WTC11 (cell line): ENCODE measurements around the gene SMOC1. TPM values are rescaled to one million over a fixed set of nuclear protein-coding genes. Genes with fewer than 3 reads are reported as not detected.

Experiments
- ATAC-seq: fragments of 200-7000 bp; cut with Tn5 transposase; 2 replicates; pipeline ENCODE4 v1.10.0; 2021; ENCODE audit warnings: mild to moderate bottlenecking, moderate library complexity
- CTCF ChIA-PET: fragments of 300-600 bp; sonication (Branson Sonifier 250); formaldehyde crosslinking; loops from one replicate; lab custom pipeline; 2021; ENCODE audit warnings: antibody characterized with exemption; lab: Charles Lee
- POLR2A ChIA-PET: fragments of 350-600 bp; sonication (Branson Sonifier 250); formaldehyde crosslinking; loops from one replicate; lab custom pipeline; 2021; ENCODE audit warnings: antibody characterized with exemption; lab: Charles Lee
- DNase-seq: peaks from one replicate; pipeline ENCODE4 v3.0.0; 2021; ENCODE audit warnings: low spot score
- H3K27ac Mint-ChIP-seq: 2 replicates; pipeline ENCODE4 v1.8.0; 2021; ENCODE audit warnings: mixed read lengths
- H3K27me3 Mint-ChIP-seq: 2 replicates; pipeline ENCODE4 v1.8.0; 2021; ENCODE audit warnings: low read depth, mild to moderate bottlenecking, moderate library complexity, mixed read lengths
- H3K36me3 Mint-ChIP-seq: 2 replicates; pipeline ENCODE4 v1.8.0; 2021; ENCODE audit warnings: mixed read lengths
- H3K4me1 Mint-ChIP-seq: 2 replicates; pipeline ENCODE4 v1.8.0; 2022; ENCODE audit warnings: mixed read lengths
- H3K4me3 Mint-ChIP-seq: 2 replicates; pipeline ENCODE4 v1.8.0; 2021; ENCODE audit warnings: mild to moderate bottlenecking, moderate library complexity, mixed read lengths
- H3K9me3 Mint-ChIP-seq: 2 replicates; pipeline ENCODE4 v1.8.0; 2021; ENCODE audit warnings: mixed read lengths
- GABPB1 ChIP-seq: sonication (generic); formaldehyde crosslinking; IDR thresholded peaks from 2 replicates; pipeline ENCODE4 v1.8.1; 2023; ENCODE audit warnings: mild to moderate bottlenecking, missing genetic modification reagents
- IRF2 ChIP-seq: sonication (generic); formaldehyde crosslinking; IDR thresholded peaks from 2 replicates; pipeline ENCODE4 v1.8.0; 2022; ENCODE audit warnings: low read depth, missing genetic modification reagents, borderline replicate concordance
- MYBL2 ChIP-seq: sonication (generic); formaldehyde crosslinking; IDR thresholded peaks from 2 replicates; pipeline ENCODE4 v1.8.1; 2023; ENCODE audit warnings: mild to moderate bottlenecking, moderate library complexity, missing genetic modification reagents
- RELA ChIP-seq: sonication (generic); formaldehyde crosslinking; IDR thresholded peaks from 2 replicates; pipeline ENCODE4 v1.8.1; 2022; ENCODE audit warnings: missing genetic modification reagents, mild to moderate bottlenecking, borderline replicate concordance
- RORB ChIP-seq: fragments of 250-450 bp; sonication (Bioruptor Pico); IDR thresholded peaks from 2 replicates; pipeline ENCODE4 v1.9.0; 2021; ENCODE audit warnings: mild to moderate bottlenecking
- SOX15 ChIP-seq: fragments of 250-450 bp; sonication (Bioruptor Pico); IDR thresholded peaks from 2 replicates; pipeline ENCODE4 v1.9.0; 2021; ENCODE audit warnings: mild to moderate bottlenecking
- ZBTB21 ChIP-seq: sonication (generic); formaldehyde crosslinking; IDR thresholded peaks from 2 replicates; pipeline ENCODE4 v1.8.1; 2023; ENCODE audit warnings: mild to moderate bottlenecking, missing genetic modification reagents, borderline replicate concordance
- ZBTB43 ChIP-seq: sonication (generic); formaldehyde crosslinking; IDR thresholded peaks from 2 replicates; pipeline ENCODE4 v1.8.1; 2023; ENCODE audit warnings: mild to moderate bottlenecking, missing genetic modification reagents
- ZNF425 ChIP-seq: fragments of 250-450 bp; sonication (Bioruptor Pico); conservative IDR thresholded peaks from 2 replicates; pipeline ENCODE4 v1.9.0; 2021; ENCODE audit warnings: mild to moderate bottlenecking
- total RNA-seq: library from RNA; stranded (reverse); gene quantifications from 3 replicates; pipeline ENCODE4 v1.2.3, GENCODE V29; 2021
- TF ChIP-seq, protein P1 (sequence below): fragments of 250-450 bp; sonication (Bioruptor Pico); IDR thresholded peaks from 2 replicates; pipeline ENCODE4 v1.9.0; 2021; ENCODE audit warnings: mild to moderate bottlenecking
- TF ChIP-seq, protein P2 (sequence below): sonication (generic); formaldehyde crosslinking; IDR thresholded peaks from 2 replicates; pipeline ENCODE4 v1.8.1; 2023; ENCODE audit warnings: mild to moderate bottlenecking, missing genetic modification reagents, moderate library complexity

The SMOC1 gene
- total RNA-seq, 1 experiment from 2014 or later = 1.1 TPM

GRCh38 chr14:69968132-69968531 is 88.9 kb downstream of the SMOC1 start (continued):
- no peak for TF ChIP-seq MYBL2

DNA sequence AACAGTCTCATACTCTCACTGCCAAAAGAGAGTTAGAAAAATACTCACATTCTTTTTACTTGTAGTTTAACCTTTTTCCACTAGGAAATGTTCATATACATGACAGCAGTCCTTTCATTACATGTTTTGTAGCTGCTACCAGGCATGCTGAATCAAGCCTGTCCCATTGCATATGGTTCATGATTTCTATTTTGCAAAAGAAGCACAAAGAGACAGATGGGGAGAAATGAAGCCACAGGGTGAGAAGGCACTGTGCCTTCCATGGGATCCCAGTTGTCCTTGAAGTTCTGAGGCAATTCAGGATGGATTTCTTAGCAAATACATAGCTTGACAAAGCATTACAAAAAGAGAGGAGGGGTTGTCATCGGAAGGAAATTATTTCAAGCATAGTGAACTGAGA is 89.5 kb downstream of the SMOC1 start:
- Mint-ChIP-seq H3K4me1 (peaks cover 10% of the 10 kb centered on the region; the same call in 1 of the 2 replicates), H3K27ac (no peak overlapping the region), H3K36me3 (no peaks in the 10 kb centered on the region), H3K9me3 (0 out of 2 replicates have a peak, but pooled peaks cover 4% of the 10 kb centered on the region), H3K27me3 (no peaks in the 10 kb centered on the region), H3K4me3 (no peak overlapping the region)
- ChIA-PET CTCF (interaction anchor here (1.3 to 1.9 kb wide), 2 partner anchors 14 to 60 kb away, joined by 3 to 5 read pairs; no protein-coding TSS in a partner anchor), POLR2A (no interaction called here)
- TF ChIP-seq RORB (no peak), ZBTB21 (CRISPR knock-in tag) (no peak), ZBTB43 (CRISPR knock-in tag) (no peak), RELA (no peak)
- TF ChIP-seq, protein P1, sequence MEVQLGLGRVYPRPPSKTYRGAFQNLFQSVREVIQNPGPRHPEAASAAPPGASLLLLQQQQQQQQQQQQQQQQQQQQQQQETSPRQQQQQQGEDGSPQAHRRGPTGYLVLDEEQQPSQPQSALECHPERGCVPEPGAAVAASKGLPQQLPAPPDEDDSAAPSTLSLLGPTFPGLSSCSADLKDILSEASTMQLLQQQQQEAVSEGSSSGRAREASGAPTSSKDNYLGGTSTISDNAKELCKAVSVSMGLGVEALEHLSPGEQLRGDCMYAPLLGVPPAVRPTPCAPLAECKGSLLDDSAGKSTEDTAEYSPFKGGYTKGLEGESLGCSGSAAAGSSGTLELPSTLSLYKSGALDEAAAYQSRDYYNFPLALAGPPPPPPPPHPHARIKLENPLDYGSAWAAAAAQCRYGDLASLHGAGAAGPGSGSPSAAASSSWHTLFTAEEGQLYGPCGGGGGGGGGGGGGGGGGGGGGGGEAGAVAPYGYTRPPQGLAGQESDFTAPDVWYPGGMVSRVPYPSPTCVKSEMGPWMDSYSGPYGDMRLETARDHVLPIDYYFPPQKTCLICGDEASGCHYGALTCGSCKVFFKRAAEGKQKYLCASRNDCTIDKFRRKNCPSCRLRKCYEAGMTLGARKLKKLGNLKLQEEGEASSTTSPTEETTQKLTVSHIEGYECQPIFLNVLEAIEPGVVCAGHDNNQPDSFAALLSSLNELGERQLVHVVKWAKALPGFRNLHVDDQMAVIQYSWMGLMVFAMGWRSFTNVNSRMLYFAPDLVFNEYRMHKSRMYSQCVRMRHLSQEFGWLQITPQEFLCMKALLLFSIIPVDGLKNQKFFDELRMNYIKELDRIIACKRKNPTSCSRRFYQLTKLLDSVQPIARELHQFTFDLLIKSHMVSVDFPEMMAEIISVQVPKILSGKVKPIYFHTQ = no peak
- ATAC-seq (no peak), DNase-seq (no peak)

DNA sequence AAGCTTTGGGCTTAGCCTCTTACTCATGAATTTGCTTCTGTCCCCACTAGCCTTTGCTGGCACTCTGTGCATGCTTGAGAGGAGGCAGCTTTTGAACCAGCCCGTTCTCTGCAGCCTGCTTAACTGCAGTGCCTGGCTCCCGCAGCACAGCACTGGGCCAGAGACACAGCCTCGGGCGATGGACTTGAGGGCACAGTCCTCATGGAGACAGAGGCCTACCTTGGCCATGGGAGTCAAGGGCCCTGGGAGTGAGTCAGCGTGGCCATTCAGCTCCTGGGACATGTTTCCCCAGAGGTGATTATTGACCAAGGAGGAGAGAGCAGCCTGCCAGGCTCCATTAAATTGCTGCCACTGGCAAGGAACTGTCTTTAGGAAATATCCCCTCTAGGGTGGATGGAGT is 93.5 kb downstream of the SMOC1 start:
- no peak for TF ChIP-seq IRF2
- peaks cover 10% of the 10 kb centered on the region; the same call in 1 of the 2 replicates for H3K4me1 Mint-ChIP-seq
- no peaks in the 10 kb centered on the region for H3K36me3 Mint-ChIP-seq
- no peak overlapping the region for H3K4me3 Mint-ChIP-seq
- ChIA-PET CTCF (interaction anchor here (0.5 to 1.7 kb wide), 3 partner anchors 41 to 946 kb away, joined by 3 to 10 read pairs (median 3); no protein-coding TSS in a partner anchor), POLR2A (no interaction called here)
- H3K27ac Mint-ChIP-seq = no peak overlapping the region
- no peaks in the 10 kb centered on the region for H3K27me3 Mint-ChIP-seq
- H3K9me3 Mint-ChIP-seq = 0 out of 2 replicates have a peak, but pooled peaks cover 4% of the 10 kb centered on the region
- ATAC-seq (no peak), DNase-seq (no peak)

- no peaks in the 10 kb centered on the region for H3K4me1 Mint-ChIP-seq
- no peak for DNase-seq
- ATAC-seq = no peak
- CTCF ChIA-PET = no interaction called here
- no peaks in the 10 kb centered on the region for H3K36me3 Mint-ChIP-seq
- no peak for TF ChIP-seq SOX15 (CRISPR knock-in tag)
- TF ChIP-seq GABPB1 (CRISPR knock-in tag) = no peak
- TF ChIP-seq ZNF425 (CRISPR knock-in tag) = no peak
- TF ChIP-seq, all 79 proteins: peak for 0
- POLR2A ChIA-PET = no interaction called here
- Mint-ChIP-seq H3K9me3 (0 out of 2 replicates have a peak, but pooled peaks cover 4% of the 10 kb centered on the region), H3K27ac (no peak overlapping the region), H3K4me3 (no peak overlapping the region), H3K27me3 (no peaks in the 10 kb centered on the region)
Measured at GRCh38 chr14:69973846-69974245, 94.6 kb downstream of the SMOC1 start.

DNA sequence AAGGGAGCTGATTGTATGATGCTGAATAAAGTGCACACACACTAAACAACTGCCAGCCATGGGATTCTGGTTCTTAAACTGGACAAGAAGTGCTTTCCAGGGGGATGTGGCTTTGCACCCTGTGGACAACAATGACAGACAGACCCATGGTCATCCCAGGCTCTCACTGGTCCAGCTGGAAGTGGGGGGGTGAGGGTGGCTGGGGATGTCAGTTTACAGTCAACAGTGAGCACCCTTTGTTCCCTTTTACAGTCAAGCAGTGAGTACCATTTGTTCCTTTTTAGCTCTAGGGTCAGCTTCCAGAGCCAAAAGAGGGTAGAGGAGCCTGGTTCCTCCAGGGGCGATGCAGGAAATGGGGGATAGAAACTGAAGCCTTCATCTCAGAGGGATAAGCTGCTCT is 100.7 kb downstream of the SMOC1 start:
- ChIA-PET CTCF (interaction anchor here (1.0 kb wide), 1 partner anchor 51 kb away, joined by 3 read pairs; no protein-coding TSS in a partner anchor), POLR2A (no interaction called here)
- TF ChIP-seq, protein P2, sequence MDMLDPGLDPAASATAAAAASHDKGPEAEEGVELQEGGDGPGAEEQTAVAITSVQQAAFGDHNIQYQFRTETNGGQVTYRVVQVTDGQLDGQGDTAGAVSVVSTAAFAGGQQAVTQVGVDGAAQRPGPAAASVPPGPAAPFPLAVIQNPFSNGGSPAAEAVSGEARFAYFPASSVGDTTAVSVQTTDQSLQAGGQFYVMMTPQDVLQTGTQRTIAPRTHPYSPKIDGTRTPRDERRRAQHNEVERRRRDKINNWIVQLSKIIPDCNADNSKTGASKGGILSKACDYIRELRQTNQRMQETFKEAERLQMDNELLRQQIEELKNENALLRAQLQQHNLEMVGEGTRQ (CRISPR knock-in tag) = no peak
- TF ChIP-seq IRF2 = no peak
- peaks cover 14% of the 10 kb centered on the region for H3K4me1 Mint-ChIP-seq
- H3K4me3 Mint-ChIP-seq = no peak overlapping the region
- peaks cover 3% of the 10 kb centered on the region; the same call in 1 of the 2 replicates for H3K27me3 Mint-ChIP-seq
- DNase-seq (no peak), ATAC-seq (no peak)
- H3K36me3 Mint-ChIP-seq = no peaks in the 10 kb centered on the region
- H3K9me3 Mint-ChIP-seq = peaks cover 4% of the 10 kb centered on the region; the same call in 1 of the 2 replicates
- no peak overlapping the region for H3K27ac Mint-ChIP-seq
